Measurements from ENCODE around the gene NMT1.

The NMT1 gene

GRCh38 chr17:45143094-45143670 lies 82.1 kb downstream of the NMT1 start:
- H3K4me1 Mint-ChIP-seq (ENCODE audit: low read depth): peaks cover 50% of the 10 kb centered on the region
- intact Hi-C loops (cut with micrococcal nuclease): no loop called here
- no peak overlapping the region for H3K4me3 Mint-ChIP-seq
- peaks cover 32% of the 10 kb centered on the region for H3K36me3 Mint-ChIP-seq (ENCODE audit: low read depth)
- peak overlapping the region; percentile 82 for H3K27ac Mint-ChIP-seq
- H3K27me3 Mint-ChIP-seq: no peaks in the 10 kb centered on the region
- H3K9me3 Mint-ChIP-seq: no peaks in the 10 kb centered on the region

GRCh38 chr17:45143767-45144198 lies 82.7 kb downstream of the NMT1 start:
- peaks cover 32% of the 10 kb centered on the region for H3K36me3 Mint-ChIP-seq (ENCODE audit: low read depth)
- peak overlapping the region; percentile 82 for H3K27ac Mint-ChIP-seq
- H3K4me1 Mint-ChIP-seq (ENCODE audit: low read depth): peaks cover 50% of the 10 kb centered on the region
- H3K9me3 Mint-ChIP-seq: no peaks in the 10 kb centered on the region
- H3K4me3 Mint-ChIP-seq: peak overlapping the region; percentile 69
- no peaks in the 10 kb centered on the region for H3K27me3 Mint-ChIP-seq
- intact Hi-C loops (cut with micrococcal nuclease): no loop called here

GRCh38 chr17:45144199-45145034 lies 83.3 kb downstream of the NMT1 start:
- H3K9me3 Mint-ChIP-seq: no peaks in the 10 kb centered on the region
- peak overlapping the region; percentile 69 for H3K4me3 Mint-ChIP-seq
- no peaks in the 10 kb centered on the region for H3K27me3 Mint-ChIP-seq
- peaks cover 32% of the 10 kb centered on the region for H3K36me3 Mint-ChIP-seq (ENCODE audit: low read depth)
- intact Hi-C loops (cut with micrococcal nuclease): no loop called here
- peak overlapping the region; percentile 82 for H3K27ac Mint-ChIP-seq
- peaks cover 53% of the 10 kb centered on the region for H3K4me1 Mint-ChIP-seq (ENCODE audit: low read depth)

- no peaks in the 10 kb centered on the region for H3K27me3 Mint-ChIP-seq
- intact Hi-C loops (cut with micrococcal nuclease): no loop called here
Measured at GRCh38 chr17:45145035-45145389, 83.9 kb downstream of the NMT1 start.

DNA sequence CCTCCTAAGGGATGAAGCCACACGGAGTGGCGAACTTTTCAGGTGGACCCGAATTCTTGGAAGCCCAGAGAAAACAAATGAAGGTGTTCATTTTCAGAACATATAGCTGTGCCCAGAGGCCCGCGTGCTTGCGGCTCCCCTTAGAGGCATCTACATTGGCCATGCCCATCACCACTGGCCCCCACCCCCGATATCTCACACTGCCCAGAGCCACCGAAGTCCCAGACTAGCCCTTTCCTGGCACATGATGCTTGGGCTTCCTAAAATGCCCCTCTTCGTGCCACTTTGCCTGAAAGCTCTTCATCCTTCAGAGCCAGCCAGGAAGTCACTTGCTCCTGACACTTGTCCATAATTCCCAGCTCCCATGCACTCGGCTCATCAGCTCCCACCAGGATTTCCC lies 85.0 kb downstream of the NMT1 start:
- intact Hi-C loops (cut with micrococcal nuclease): no loop called here

More at GRCh38 chr17:45145035-45145389, 83.9 kb downstream of the NMT1 start:
- Mint-ChIP-seq H3K4me1 (ENCODE audit: low read depth) (peaks cover 59% of the 10 kb centered on the region), H3K4me3 (peak overlapping the region; percentile 69), H3K36me3 (ENCODE audit: low read depth) (peaks cover 35% of the 10 kb centered on the region), H3K9me3 (no peaks in the 10 kb centered on the region), H3K27ac (peak overlapping the region; percentile 82)

GRCh38 chr17:45146592-45146889 lies 85.4 kb downstream of the NMT1 start:
- Mint-ChIP-seq H3K4me3 (peak overlapping the region; percentile 87), H3K9me3 (no peaks in the 10 kb centered on the region), H3K4me1 (ENCODE audit: low read depth) (peaks cover 58% of the 10 kb centered on the region), H3K27ac (peak overlapping the region; percentile 100), H3K36me3 (ENCODE audit: low read depth) (peaks cover 38% of the 10 kb centered on the region), H3K27me3 (no peaks in the 10 kb centered on the region)
- intact Hi-C loops (cut with micrococcal nuclease): no loop called here

More for the DNA sequence above, 85.0 kb downstream of the NMT1 start:
- no peaks in the 10 kb centered on the region for H3K27me3 Mint-ChIP-seq
- H3K4me1 Mint-ChIP-seq (ENCODE audit: low read depth): peaks cover 57% of the 10 kb centered on the region
- H3K27ac Mint-ChIP-seq: peak overlapping the region; percentile 100
- H3K36me3 Mint-ChIP-seq (ENCODE audit: low read depth): peaks cover 38% of the 10 kb centered on the region
- H3K9me3 Mint-ChIP-seq: no peaks in the 10 kb centered on the region
- no peak overlapping the region for H3K4me3 Mint-ChIP-seq

- H3K27me3 Mint-ChIP-seq: no peaks in the 10 kb centered on the region
- no peaks in the 10 kb centered on the region for H3K9me3 Mint-ChIP-seq
- peak overlapping the region; percentile 100 for H3K27ac Mint-ChIP-seq
- intact Hi-C loops (cut with micrococcal nuclease): no loop called here
- peaks cover 38% of the 10 kb centered on the region for H3K36me3 Mint-ChIP-seq (ENCODE audit: low read depth)
- peak overlapping the region; percentile 87 for H3K4me3 Mint-ChIP-seq
- H3K4me1 Mint-ChIP-seq (ENCODE audit: low read depth): peaks cover 62% of the 10 kb centered on the region
Measured at GRCh38 chr17:45146890-45147580, 85.9 kb downstream of the NMT1 start.

DNA sequence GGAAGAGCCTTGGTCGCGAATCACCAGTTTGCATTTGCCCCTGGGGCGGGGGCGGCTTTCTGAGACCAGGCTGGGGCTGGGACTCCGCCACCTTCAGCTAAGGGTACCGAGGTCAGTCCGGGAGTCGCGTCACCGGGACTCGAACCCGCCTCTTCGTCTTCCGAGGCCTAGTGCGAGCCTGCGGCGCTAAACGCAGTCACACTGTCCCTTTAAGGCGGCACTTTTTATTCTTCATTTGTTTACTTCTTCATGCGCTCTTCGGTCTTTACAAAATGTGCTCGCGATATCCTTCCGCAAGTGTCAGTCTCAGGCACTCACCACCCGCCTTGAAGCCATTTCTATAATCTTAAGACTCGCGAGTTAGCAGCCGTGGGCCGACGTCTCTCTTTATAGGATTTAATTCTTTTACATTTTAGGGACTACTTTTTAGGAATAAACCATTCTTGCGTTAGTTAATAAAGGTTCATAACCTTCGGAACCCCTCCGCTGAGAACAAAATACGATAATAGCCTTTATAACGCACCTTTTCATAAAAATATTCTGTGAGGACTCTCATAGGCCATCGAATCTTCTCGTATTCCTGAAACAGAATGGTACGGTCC lies 86.6 kb downstream of the NMT1 start:
- peaks cover 67% of the 10 kb centered on the region for H3K4me1 Mint-ChIP-seq (ENCODE audit: low read depth)
- H3K36me3 Mint-ChIP-seq (ENCODE audit: low read depth): peaks cover 41% of the 10 kb centered on the region
- intact Hi-C loops (cut with micrococcal nuclease): loop anchor here (1.0 to 2.0 kb wide), 2 partner anchors 13 to 14 kb away; partner anchors contain the start of genes ACBD4 and HEXIM2
- peak overlapping the region; percentile 100 for H3K27ac Mint-ChIP-seq
- H3K9me3 Mint-ChIP-seq: no peaks in the 10 kb centered on the region
- H3K4me3 Mint-ChIP-seq: peak overlapping the region; percentile 87
- no peaks in the 10 kb centered on the region for H3K27me3 Mint-ChIP-seq

DNA sequence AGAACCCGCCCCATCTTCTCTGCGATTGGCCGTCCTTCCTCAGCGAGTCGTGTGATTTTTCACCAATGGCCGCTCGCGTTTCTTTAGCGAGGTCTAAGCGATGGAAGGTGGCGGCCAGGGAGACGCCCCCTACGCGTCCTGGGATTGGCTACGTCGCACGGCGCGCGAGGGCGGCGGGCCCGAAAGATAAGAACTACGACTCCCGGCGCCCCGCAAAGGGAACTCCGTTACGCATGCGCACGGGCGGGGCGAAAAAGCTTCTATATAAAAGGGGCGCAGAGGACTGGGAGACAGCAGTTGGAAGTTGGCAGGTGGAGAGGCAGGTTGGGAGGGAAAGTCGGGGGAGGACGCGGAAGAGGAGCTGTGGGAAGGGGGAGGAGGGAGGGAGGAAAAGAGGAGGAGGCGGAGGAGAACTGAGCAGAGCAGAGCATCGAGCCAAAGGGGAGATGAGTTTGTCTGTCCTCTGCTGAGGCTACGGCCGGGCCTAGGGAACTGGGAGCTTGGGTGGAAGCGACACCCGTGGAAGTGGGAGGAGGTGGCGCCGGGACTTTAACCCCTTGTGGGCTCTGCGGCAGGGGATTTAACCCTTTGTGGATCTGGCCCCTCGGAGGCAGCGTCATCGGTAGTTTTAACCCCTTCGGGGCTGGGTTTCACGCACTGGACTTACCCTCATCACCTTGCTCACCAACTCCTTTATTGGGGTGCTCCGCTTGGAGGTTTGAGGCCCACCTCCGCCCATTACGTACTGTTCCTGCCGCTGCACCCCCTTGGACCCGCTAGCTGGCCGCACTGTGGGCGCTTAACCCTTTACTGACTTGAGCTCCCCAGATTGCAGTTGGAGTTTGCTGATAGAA lies 87.3 kb downstream of the NMT1 start, which contains the start of gene HEXIM1:
TSS of gene HEXIM1 (plus strand) at position 293 of the 854 bp plus-strand sequence. CDS start 716 bp downstream, outside the sequence.
- Mint-ChIP-seq H3K36me3 (ENCODE audit: low read depth) (peaks cover 43% of the 10 kb centered on the region), H3K27me3 (no peaks in the 10 kb centered on the region), H3K27ac (peak within 1 kb of the TSS; percentile 100), H3K4me1 (ENCODE audit: low read depth) (peaks cover 62% of the 10 kb centered on the region), H3K9me3 (no peaks in the 10 kb centered on the region), H3K4me3 (peak within 1 kb of the TSS; percentile 87)
- intact Hi-C loops (cut with micrococcal nuclease): loop anchor here (1.0 to 2.0 kb wide), 3 partner anchors 13 to 49 kb away; partner anchors contain the start of genes ACBD4 and HEXIM2

GRCh38 chr17:45149037-45149668 lies 88.0 kb downstream of the NMT1 start:
- no peaks in the 10 kb centered on the region for H3K9me3 Mint-ChIP-seq
- H3K4me3 Mint-ChIP-seq: peak overlapping the region; percentile 87
- no peaks in the 10 kb centered on the region for H3K27me3 Mint-ChIP-seq
- peak overlapping the region; percentile 100 for H3K27ac Mint-ChIP-seq
- intact Hi-C loops (cut with micrococcal nuclease): loop anchor here (1.0 to 2.0 kb wide), 2 partner anchors 14 to 48 kb away; partner anchors contain the start of gene ACBD4
- H3K4me1 Mint-ChIP-seq (ENCODE audit: low read depth): peaks cover 55% of the 10 kb centered on the region
- H3K36me3 Mint-ChIP-seq (ENCODE audit: low read depth): peaks cover 43% of the 10 kb centered on the region

DNA sequence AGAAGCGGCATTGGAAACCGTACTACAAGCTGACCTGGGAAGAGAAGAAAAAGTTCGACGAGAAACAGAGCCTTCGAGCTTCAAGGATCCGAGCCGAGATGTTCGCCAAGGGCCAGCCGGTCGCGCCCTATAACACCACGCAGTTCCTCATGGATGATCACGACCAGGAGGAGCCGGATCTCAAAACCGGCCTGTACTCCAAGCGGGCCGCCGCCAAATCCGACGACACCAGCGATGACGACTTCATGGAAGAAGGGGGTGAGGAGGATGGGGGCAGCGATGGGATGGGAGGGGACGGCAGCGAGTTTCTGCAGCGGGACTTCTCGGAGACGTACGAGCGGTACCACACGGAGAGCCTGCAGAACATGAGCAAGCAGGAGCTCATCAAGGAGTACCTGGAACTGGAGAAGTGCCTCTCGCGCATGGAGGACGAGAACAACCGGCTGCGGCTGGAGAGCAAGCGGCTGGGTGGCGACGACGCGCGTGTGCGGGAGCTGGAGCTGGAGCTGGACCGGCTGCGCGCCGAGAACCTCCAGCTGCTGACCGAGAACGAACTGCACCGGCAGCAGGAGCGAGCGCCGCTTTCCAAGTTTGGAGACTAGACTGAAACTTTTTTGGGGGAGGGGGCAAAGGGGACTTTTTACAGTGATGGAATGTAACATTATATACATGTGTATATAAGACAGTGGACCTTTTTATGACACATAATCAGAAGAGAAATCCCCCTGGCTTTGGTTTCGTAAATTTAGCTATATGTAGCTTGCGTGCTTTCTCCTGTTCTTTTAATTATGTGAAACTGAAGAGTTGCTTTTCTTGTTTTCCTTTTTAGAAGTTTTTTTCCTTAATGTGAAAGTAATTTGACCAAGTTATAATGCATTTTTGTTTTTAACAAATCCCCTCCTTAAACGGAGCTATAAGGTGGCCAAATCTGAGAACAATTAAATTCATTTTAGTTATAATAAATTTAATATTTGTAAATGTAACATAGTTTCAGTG lies 88.8 kb downstream of the NMT1 start:
- H3K4me1 Mint-ChIP-seq (ENCODE audit: low read depth): peaks cover 49% of the 10 kb centered on the region
- H3K27ac Mint-ChIP-seq: peak overlapping the region; percentile 100
- H3K27me3 Mint-ChIP-seq: no peaks in the 10 kb centered on the region
- intact Hi-C loops (cut with micrococcal nuclease): loop anchor here (1.0 to 2.0 kb wide), 2 partner anchors 15 to 47 kb away; partner anchors contain the start of gene ACBD4
- no peaks in the 10 kb centered on the region for H3K9me3 Mint-ChIP-seq
- H3K4me3 Mint-ChIP-seq: peak overlapping the region; percentile 87
- peaks cover 43% of the 10 kb centered on the region for H3K36me3 Mint-ChIP-seq (ENCODE audit: low read depth)
